Amniotic stem cell (primary cell): Measurements from ENCODE around the gene ELANE.
A peak's percentile ranks its signal among the peaks of the same experiment; 100 is the strongest.
"Not testable (repeated sequence)": the region's sequence is repeated elsewhere in the genome, so short reads cannot be mapped to it uniquely, and the experiment has no call there.

Experiments
- DNase-seq: peaks from one replicate; lab custom pipeline; 2025; lab: John Stamatoyannopoulos, UW

ELANE gene

GRCh38 chr19:879711-880438 is 27.8 kb downstream of the ELANE start:
- no peak for DNase-seq

- DNase-seq, result no peak
Observed at GRCh38 chr19:881385-882071, 29.4 kb downstream of the ELANE start.

- no peak for DNase-seq
Observed at GRCh38 chr19:882871-883497, 30.9 kb downstream of the ELANE start.

- DNase-seq, result no peak
Observed at GRCh38 chr19:883661-884211, 31.6 kb downstream of the ELANE start.

- DNase-seq, result no peak
Observed at GRCh38 chr19:884420-885211, 32.5 kb downstream of the ELANE start.

- no peak for DNase-seq
Observed at GRCh38 chr19:885536-886224, 33.6 kb downstream of the ELANE start.

GRCh38 chr19:887072-887471 is 35.0 kb downstream of the ELANE start:
- peak; percentile 40 for DNase-seq

- no peak for DNase-seq
Observed at GRCh38 chr19:887599-887998, 35.5 kb downstream of the ELANE start.

GRCh38 chr19:888581-889385 is 36.7 kb downstream of the ELANE start:
- no peak for DNase-seq

GRCh38 chr19:889662-890295 is 37.7 kb downstream of the ELANE start:
- no peak for DNase-seq

- no peak for DNase-seq
Observed at GRCh38 chr19:890831-891230, 38.7 kb downstream of the ELANE start.

- not testable (repeated sequence) for DNase-seq
Observed at GRCh38 chr19:891421-892200, 39.5 kb downstream of the ELANE start.

- no peak for DNase-seq
Observed at GRCh38 chr19:892243-892893, 40.3 kb downstream of the ELANE start.

GRCh38 chr19:892894-893689 is 41.0 kb downstream of the ELANE start, which contains the start of the genes MED16 and RNU6-9:
MED16 (minus strand) TSS chr19:893187; CDS start chr19:891131, 2,056 bp downstream.
RNU6-9 (plus strand) TSS chr19:893484.
- peak; percentile 84 for DNase-seq

- DNase-seq, result no peak
Observed at GRCh38 chr19:896434-896833, 44.3 kb downstream of the ELANE start.

GRCh38 chr19:896999-897398 is 44.9 kb downstream of the ELANE start:
- DNase-seq, result no peak

GRCh38 chr19:897442-898039 is 45.4 kb downstream of the ELANE start:
- DNase-seq, result no peak
